GM18907 (cell line): Measurements from ENCODE around the gene CSGALNACT2.
"Not testable (repeated sequence)": the region's sequence is repeated elsewhere in the genome, so short reads cannot be mapped to it uniquely, and the experiment has no call there.

Source experiments
- ATAC-seq: cut with Tn5 transposase; IDR thresholded peaks from one replicate; pipeline ENCODE4 v1.9.1; 2021; ENCODE audit warnings: mild to moderate bottlenecking, moderate library complexity; ENCODE audit not compliant: unreplicated experiment

Gene CSGALNACT2

GRCh38 chr10:43174969-43175368, 36.7 kb downstream of the CSGALNACT2 start:
- no peak for ATAC-seq

- ATAC-seq = no peak
These were observed 38.0 kb downstream of the CSGALNACT2 start for GRCh38 chr10:43176271-43176670.

GRCh38 chr10:43177595-43177994, 39.4 kb downstream of the CSGALNACT2 start:
- no peak for ATAC-seq

GRCh38 chr10:43181146-43181545, 42.9 kb downstream of the CSGALNACT2 start:
- no peak for ATAC-seq

GRCh38 chr10:43183764-43184163, 45.5 kb downstream of the CSGALNACT2 start:
- ATAC-seq = not testable (repeated sequence)

- ATAC-seq = no peak
These were observed 47.9 kb downstream of the CSGALNACT2 start for GRCh38 chr10:43186150-43186549.

- no peak for ATAC-seq
These were observed 49.0 kb downstream of the CSGALNACT2 start for GRCh38 chr10:43187213-43187612.

- ATAC-seq = no peak
These were observed 50.5 kb downstream of the CSGALNACT2 start for GRCh38 chr10:43188702-43189101.

- ATAC-seq = no peak
These were observed 52.0 kb downstream of the CSGALNACT2 start for GRCh38 chr10:43190289-43190688.

- no peak for ATAC-seq
These were observed 52.5 kb downstream of the CSGALNACT2 start for GRCh38 chr10:43190775-43191174.

- no peak for ATAC-seq
These were observed 54.6 kb downstream of the CSGALNACT2 start for GRCh38 chr10:43192884-43193283.

GRCh38 chr10:43193496-43194080, 55.3 kb downstream of the CSGALNACT2 start:
- ATAC-seq = no peak

GRCh38 chr10:43194266-43194665, 56.0 kb downstream of the CSGALNACT2 start:
- no peak for ATAC-seq

GRCh38 chr10:43194859-43195258, 56.6 kb downstream of the CSGALNACT2 start:
- no peak for ATAC-seq

GRCh38 chr10:43195557-43195956, 57.3 kb downstream of the CSGALNACT2 start:
- ATAC-seq = no peak

GRCh38 chr10:43196131-43196980, 58.1 kb downstream of the CSGALNACT2 start:
- no peak for ATAC-seq

- ATAC-seq = no peak
These were observed 59.0 kb downstream of the CSGALNACT2 start for GRCh38 chr10:43196981-43197833.

GRCh38 chr10:43197834-43198681, 59.8 kb downstream of the CSGALNACT2 start:
- ATAC-seq = no peak

GRCh38 chr10:43198682-43199005, 60.4 kb downstream of the CSGALNACT2 start:
- no peak for ATAC-seq

- no peak for ATAC-seq
These were observed 60.9 kb downstream of the CSGALNACT2 start for GRCh38 chr10:43199088-43199683.
